OCI-LY7 (cell line): Measurements from ENCODE around the gene BAMBI. TPM values are rescaled to one million over a fixed set of nuclear protein-coding genes. Genes with fewer than 3 reads are reported as not detected.

ENCODE experiments used
- BruUV-seq: library from RNA; stranded (reverse); fragments of 400-500 nt; replicated peaks from 2 replicates; lab custom pipeline; 2021; lab: Mats Ljungman, UMichigan
- CTCF ChIA-PET: fragments of 300-600 bp; sonication (Branson Sonifier 250); formaldehyde crosslinking; loops from one replicate; lab custom pipeline; 2022; ENCODE audit warnings: antibody characterized with exemption; ENCODE audit not compliant: unreplicated experiment; lab: Charles Lee
- POLR2A ChIA-PET: fragments of 300-600 bp; sonication (Branson Sonifier 250); formaldehyde crosslinking; loops from one replicate; lab custom pipeline; 2022; ENCODE audit warnings: antibody characterized with exemption; lab: Charles Lee
- DNase-seq: peaks from one replicate; pipeline ENCODE4 v3.0.0-alpha.2; 2015; ENCODE audit warnings: low spot score
- H2AFZ ChIP-seq: fragments of 200-600 bp; sonication (generic), shearing (Covaris generic); 2 replicates; pipeline ENCODE4 v1.6.1; 2014; ENCODE audit warnings: mild to moderate bottlenecking, antibody characterized with exemption, low read length, moderate library complexity
- H3K27ac ChIP-seq: fragments of 200-600 bp; sonication (generic); 2 replicates; pipeline ENCODE4 v1.5.1; 2014; ENCODE audit warnings: mixed run types, low read depth, mild to moderate bottlenecking, moderate library complexity, low read length, inconsistent platforms; ENCODE audit not compliant: poor library complexity, severe bottlenecking
- H3K36me3 ChIP-seq: fragments of 200-600 bp; sonication (generic); 2 replicates; pipeline ENCODE4 v1.6.1; 2014; ENCODE audit warnings: mild to moderate bottlenecking, antibody characterized with exemption, low read length, moderate library complexity, mixed read lengths; ENCODE audit not compliant: insufficient read depth
- H3K4me1 ChIP-seq: fragments of 200-600 bp; sonication (generic); 2 replicates; pipeline ENCODE4 v1.5.1; 2014; ENCODE audit warnings: mild to moderate bottlenecking, low read length; ENCODE audit not compliant: insufficient read depth, poor library complexity, severe bottlenecking
- H3K4me2 ChIP-seq: fragments of 200-600 bp; sonication (generic); 2 replicates; pipeline ENCODE4 v1.6.1; 2014; ENCODE audit warnings: mild to moderate bottlenecking, low read length
- H3K4me3 ChIP-seq: fragments of 200-600 bp; sonication (generic); 2 replicates; pipeline ENCODE4 v1.5.1; 2014; ENCODE audit warnings: mild to moderate bottlenecking, low read depth, low read length; ENCODE audit not compliant: poor library complexity, severe bottlenecking
- H3K79me2 ChIP-seq: fragments of 200-600 bp; sonication (generic); 2 replicates; pipeline ENCODE4 v1.6.1; 2016; ENCODE audit warnings: low read depth, mild to moderate bottlenecking, low read length, moderate library complexity, mixed read lengths; ENCODE audit not compliant: insufficient read depth
- H3K9me2 ChIP-seq: fragments of 200-600 bp; sonication (generic); 2 replicates; pipeline ENCODE4 v1.6.1; 2016; ENCODE audit warnings: mild to moderate bottlenecking, low read length, mixed read lengths; ENCODE audit not compliant: insufficient read depth
- H3K9me3 ChIP-seq: fragments of 200-600 bp; sonication (generic); 2 replicates; pipeline ENCODE4 v1.6.1; 2014; ENCODE audit warnings: mild to moderate bottlenecking, mixed run types, low read length, mixed read lengths
- H4K20me1 ChIP-seq: fragments of 200-600 bp; sonication (generic); 2 replicates; pipeline ENCODE4 v1.6.1; 2014; ENCODE audit warnings: mild to moderate bottlenecking, antibody characterized with exemption, low read length, moderate library complexity, mixed read lengths; ENCODE audit not compliant: insufficient read depth
- CTCF ChIP-seq: fragments of 200-600 bp; sonication (generic); conservative IDR thresholded peaks from 2 replicates; pipeline ENCODE4 v1.5.1; 2014; ENCODE audit warnings: mild to moderate bottlenecking, antibody characterized with exemption, low read length, moderate library complexity, mixed read lengths
- EZH2phosphoT487 ChIP-seq: fragments of 200-600 bp; sonication (generic); IDR thresholded peaks from 2 replicates; pipeline ENCODE4 v1.6.1; 2018; ENCODE audit warnings: low read depth, borderline replicate concordance, mild to moderate bottlenecking, mixed run types, antibody characterized with exemption, low read length, moderate library complexity, mixed read lengths
- intact Hi-C: fragments of 100-400 bp; cut with micrococcal nuclease; formaldehyde crosslinking; loops from one replicate; pipeline ENCODE4 v1.10.0; 2022; ENCODE audit not compliant: unreplicated experiment
- total RNA-seq, 2 experiments: library from RNA; depleted of rRNA in 1 of 2; stranded (reverse); fragments of >200 nt in 1 of 2; shearing (Covaris generic) in 1 of 2; gene quantifications; 2 replicates each; pipeline ENCODE4 v1.2.3, GENCODE V29; 2014 to 2022

The BAMBI gene
- total RNA-seq, 2 experiments from 2014 or later, result 0.89 to 3.1 TPM

DNA sequence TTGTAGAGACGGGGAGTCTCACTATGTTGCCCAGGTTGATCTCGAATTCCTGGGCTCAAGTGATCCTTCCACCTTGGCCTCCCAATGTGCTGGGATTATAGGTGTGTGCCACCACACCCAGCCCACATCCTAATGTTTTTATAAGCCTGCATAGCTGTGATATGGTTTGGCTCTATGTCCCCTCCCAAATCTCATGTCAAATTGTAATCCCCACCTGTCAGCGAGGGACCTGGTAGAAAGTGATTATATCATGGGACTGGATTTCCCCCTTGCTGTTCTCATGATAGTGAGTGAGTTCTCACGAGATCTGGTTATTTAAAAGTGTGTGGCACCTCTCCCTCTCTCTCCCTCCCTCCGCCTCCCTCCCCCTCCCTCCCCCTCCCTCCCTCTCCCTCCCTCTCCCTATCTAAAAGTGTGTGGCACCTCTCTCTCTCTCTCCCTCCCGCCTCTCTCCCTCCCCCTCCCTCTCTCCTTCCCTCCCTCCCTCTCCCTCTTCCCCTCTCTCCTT lies 13.9 kb downstream of the BAMBI start:
- Histone ChIP-seq H3K9me3 (no peaks in the 10 kb centered on the region), H3K36me3 (no peaks in the 10 kb centered on the region), H3K4me3 (no peak overlapping the region), H3K27ac (no peak overlapping the region), H3K4me2 (no peak overlapping the region), H3K9me2 (no peaks in the 10 kb centered on the region), H2AFZ (no peak overlapping the region), H3K79me2 (no peaks in the 10 kb centered on the region), H3K4me1 (no peaks in the 10 kb centered on the region), H4K20me1 (no peaks in the 10 kb centered on the region)
- DNase-seq, result no peak
- BruUV-seq, result no TSS peak
- TF ChIP-seq CTCF (no peak), EZH2phosphoT487 (no peak)
- POLR2A ChIA-PET, result no interaction called here
- intact Hi-C loops, result no loop called here
- CTCF ChIA-PET, result no interaction called here

DNA sequence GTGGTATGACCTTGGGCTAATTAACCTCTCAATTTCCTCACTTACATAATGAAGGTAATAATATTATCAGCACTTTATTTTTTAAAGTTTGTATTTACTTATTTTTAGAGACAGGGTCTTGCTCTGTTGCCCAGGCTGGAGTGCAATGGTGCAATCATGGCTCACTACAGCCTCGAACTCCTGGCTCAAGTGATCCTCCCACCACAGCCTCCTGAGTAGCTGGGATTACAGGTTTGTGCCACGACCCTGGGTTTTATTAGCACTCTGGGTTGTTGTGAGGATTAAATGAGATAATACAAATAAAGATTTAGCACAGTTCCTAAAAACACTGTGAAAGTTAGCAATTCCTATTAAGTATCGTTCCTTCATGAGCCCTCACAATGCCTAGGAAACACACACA lies 14.7 kb downstream of the BAMBI start:
- Histone ChIP-seq H3K9me2 (no peaks in the 10 kb centered on the region), H4K20me1 (no peaks in the 10 kb centered on the region), H3K36me3 (no peaks in the 10 kb centered on the region), H3K9me3 (no peaks in the 10 kb centered on the region), H2AFZ (no peak overlapping the region), H3K4me1 (no peaks in the 10 kb centered on the region), H3K4me2 (no peak overlapping the region), H3K4me3 (no peak overlapping the region), H3K79me2 (no peaks in the 10 kb centered on the region), H3K27ac (no peak overlapping the region)
- no TSS peak for BruUV-seq
- TF ChIP-seq CTCF (no peak), EZH2phosphoT487 (no peak)
- CTCF ChIA-PET, result no interaction called here
- intact Hi-C loops, result no loop called here
- POLR2A ChIA-PET, result no interaction called here
- DNase-seq, result no peak

DNA sequence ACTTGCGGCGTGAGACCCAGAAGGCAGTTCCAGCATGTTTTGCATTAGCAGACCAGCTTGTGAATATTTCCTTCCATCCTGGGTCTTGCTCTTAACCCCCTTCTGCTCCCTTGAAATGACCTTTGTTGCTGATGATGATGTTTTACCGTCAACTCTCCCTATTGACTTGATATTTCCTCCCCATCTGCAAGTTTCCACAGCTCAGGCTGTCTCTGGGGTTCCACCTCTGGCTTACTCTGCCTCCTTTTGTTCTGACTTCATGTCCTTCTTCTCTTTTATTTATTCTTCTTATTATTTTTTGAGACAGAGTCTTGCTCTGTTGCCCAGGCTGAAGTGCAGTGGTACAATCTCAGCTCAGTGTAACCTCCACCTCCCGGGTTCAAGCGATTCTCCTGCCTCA lies 17.2 kb downstream of the BAMBI start:
- H3K79me2 ChIP-seq, result no peaks in the 10 kb centered on the region
- no peak for DNase-seq
- no peaks in the 10 kb centered on the region for H4K20me1 ChIP-seq
- ChIA-PET CTCF (no interaction called here), POLR2A (interaction anchor here (0.5 to 1.4 kb wide), 2 partner anchors 10 to 192 kb away, joined by 3 read pairs; no protein-coding TSS in a partner anchor)
- H3K4me1 ChIP-seq, result no peaks in the 10 kb centered on the region
- TF ChIP-seq CTCF, result no peak
- TF ChIP-seq EZH2phosphoT487, result no peak
- H2AFZ ChIP-seq, result no peak overlapping the region
- no peaks in the 10 kb centered on the region for H3K9me3 ChIP-seq
- H3K36me3 ChIP-seq, result no peaks in the 10 kb centered on the region
- H3K27ac ChIP-seq, result no peak overlapping the region
- H3K4me2 ChIP-seq, result no peak overlapping the region
- H3K9me2 ChIP-seq, result no peaks in the 10 kb centered on the region
- no peak overlapping the region for H3K4me3 ChIP-seq
- intact Hi-C loops, result no loop called here
- no TSS peak for BruUV-seq
